ENCODE data around the gene SIN3A.

Gene SIN3A

DNA sequence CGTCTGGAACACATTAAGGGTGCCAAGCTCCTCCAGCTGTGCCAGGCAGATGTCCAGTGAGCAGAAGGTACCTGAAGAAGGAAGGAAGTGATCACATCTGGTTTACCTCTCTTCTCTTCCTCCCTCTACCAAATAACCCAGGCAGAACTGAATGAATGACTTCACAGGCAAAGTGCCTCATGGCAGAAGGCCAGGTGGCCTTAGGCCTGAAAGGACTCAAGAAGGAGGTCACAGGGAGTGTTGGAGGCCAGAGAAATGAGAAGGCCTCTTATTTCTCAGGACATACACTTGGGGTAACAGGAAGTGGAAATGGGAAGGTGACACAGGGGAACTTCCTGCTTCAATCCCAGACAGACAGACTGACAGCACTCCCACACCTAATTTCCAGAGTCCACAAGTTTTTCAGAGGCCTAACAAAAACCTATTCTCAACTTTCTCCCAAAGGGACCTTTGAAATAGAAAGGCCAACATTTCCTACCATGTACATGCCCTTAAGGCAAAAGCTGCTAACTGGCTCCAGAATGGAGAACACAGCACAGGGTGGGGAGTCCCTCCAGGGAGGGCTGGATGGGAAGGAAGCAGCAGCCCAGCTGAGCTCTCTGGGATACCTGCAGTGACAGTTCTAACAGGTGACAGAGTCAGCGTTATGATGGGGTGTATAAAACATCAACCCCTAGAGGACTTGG is 17.6 kb upstream of the SIN3A start:
- no peak overlapping the region for H3K4me3 ChIP-seq (ENCODE audit: low read length)
- TF ChIP-seq, protein P1, sequence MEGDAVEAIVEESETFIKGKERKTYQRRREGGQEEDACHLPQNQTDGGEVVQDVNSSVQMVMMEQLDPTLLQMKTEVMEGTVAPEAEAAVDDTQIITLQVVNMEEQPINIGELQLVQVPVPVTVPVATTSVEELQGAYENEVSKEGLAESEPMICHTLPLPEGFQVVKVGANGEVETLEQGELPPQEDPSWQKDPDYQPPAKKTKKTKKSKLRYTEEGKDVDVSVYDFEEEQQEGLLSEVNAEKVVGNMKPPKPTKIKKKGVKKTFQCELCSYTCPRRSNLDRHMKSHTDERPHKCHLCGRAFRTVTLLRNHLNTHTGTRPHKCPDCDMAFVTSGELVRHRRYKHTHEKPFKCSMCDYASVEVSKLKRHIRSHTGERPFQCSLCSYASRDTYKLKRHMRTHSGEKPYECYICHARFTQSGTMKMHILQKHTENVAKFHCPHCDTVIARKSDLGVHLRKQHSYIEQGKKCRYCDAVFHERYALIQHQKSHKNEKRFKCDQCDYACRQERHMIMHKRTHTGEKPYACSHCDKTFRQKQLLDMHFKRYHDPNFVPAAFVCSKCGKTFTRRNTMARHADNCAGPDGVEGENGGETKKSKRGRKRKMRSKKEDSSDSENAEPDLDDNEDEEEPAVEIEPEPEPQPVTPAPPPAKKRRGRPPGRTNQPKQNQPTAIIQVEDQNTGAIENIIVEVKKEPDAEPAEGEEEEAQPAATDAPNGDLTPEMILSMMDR (IDR thresholded peaks at IDR 0.05; ENCODE audit: insufficient read depth, low read depth, low read length, missing control alignments), result no peak
- DNase-seq (ENCODE audit: low read depth), result no peak

DNA sequence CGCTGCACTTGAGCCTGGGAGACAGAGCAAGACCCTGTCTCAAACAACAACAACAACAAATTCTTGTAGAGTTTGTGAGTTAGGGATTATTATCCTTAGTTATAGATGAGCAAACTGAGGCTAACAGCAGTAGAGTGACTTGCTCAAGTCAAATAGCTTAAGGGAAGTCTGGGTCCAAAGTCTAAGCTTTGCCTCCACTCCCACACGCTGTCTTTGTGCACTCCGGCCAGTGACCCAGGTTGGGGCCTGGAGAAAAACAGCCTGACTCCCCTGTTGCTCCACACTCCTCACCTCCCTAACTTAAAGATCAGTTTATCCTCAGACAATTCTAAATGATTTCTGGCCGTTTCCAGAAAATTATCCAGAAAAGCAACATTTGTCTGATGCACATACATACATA is 9.2 kb upstream of the SIN3A start:
- DNase-seq (ENCODE audit: low read depth), result no peak
- H3K4me3 ChIP-seq (ENCODE audit: low read length), result no peak overlapping the region
- TF ChIP-seq, protein P1 (IDR thresholded peaks at IDR 0.05; ENCODE audit: insufficient read depth, low read depth, low read length, missing control alignments), result no peak

DNA sequence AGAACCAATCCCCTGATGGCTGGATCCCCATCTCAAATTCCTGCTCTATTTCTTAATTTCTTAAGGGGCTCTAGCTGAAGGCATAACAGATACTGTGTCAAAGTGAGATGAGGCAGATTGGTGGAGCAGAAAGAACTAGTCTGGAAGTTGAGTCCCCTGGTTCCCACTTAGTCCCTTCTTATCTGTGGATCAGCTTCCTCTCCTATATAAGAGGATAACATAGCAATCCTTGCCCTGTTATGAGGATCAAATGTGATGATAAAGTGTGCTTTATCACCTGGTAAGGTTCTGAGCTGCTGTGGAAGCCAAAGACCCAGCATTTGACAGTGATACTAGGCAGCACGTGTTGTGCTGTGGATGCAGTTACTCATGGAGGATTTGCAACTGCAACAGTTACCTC is 8.1 kb upstream of the SIN3A start:
- H3K4me3 ChIP-seq (ENCODE audit: low read length), result no peak overlapping the region
- DNase-seq (ENCODE audit: low read depth), result no peak

DNA sequence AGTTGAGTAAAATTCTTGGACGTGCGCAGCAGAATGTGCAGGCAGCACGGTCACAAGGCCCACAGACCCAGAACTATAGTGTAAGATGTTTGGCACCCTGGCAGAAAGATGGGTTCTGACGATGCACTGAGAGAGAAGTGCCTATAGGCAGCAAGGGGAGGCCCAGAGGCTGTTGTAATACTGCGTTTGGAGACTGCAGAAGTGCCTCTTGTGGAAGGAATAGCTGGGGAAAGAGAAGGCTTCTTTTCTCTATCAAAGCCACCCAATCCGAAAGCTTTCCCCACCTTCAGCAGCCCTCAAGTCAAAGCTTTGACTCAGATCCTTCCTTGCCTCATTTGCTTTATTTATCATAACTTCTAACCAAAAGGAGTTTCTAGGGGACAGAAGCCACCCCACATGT is 5.2 kb upstream of the SIN3A start:
- TF ChIP-seq, protein P1 (IDR thresholded peaks at IDR 0.05; ENCODE audit: insufficient read depth, low read depth, low read length, missing control alignments), result no peak

More for the DNA sequence above, 8.1 kb upstream of the SIN3A start:
- TF ChIP-seq, protein P1 (IDR thresholded peaks at IDR 0.05; ENCODE audit: insufficient read depth, low read depth, low read length, missing control alignments), result no peak

DNA sequence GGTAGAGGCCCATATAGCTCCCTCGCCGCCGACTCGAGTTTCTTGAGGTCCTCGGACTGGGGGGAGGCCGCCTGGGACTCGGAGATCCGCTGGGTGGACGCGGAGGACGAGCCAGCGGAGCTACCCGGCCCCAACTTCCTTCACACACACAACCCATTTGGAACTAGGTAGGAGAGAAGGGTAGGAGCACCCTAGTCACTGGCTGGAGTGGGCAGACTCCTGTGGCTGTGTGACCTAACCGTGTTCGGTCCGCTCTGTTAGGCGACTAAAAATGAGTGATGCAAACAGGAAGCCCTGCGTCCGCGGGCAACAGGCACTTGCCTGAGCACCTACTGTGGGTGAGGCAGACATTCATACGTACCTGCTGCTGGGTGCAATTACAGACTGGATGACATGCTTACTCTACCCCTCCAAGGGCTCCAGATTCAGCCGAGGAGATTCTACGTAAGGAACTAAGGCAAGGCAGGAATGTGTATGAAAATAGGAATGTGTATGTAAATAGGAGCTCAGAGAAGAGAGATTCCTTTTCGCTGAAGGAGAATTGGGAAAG is 4.6 kb upstream of the SIN3A start:
- peak; percentile 84 for DNase-seq (ENCODE audit: low read depth)
- peak overlapping the region; percentile 86 for H3K4me3 ChIP-seq (ENCODE audit: low read length)
- TF ChIP-seq, protein P1 (IDR thresholded peaks at IDR 0.05; ENCODE audit: insufficient read depth, low read depth, low read length, missing control alignments), result no peak

More for the DNA sequence above, 5.2 kb upstream of the SIN3A start:
- DNase-seq (ENCODE audit: low read depth), result peak; percentile 11
- H3K4me3 ChIP-seq (ENCODE audit: low read length), result peak overlapping the region; percentile 86

DNA sequence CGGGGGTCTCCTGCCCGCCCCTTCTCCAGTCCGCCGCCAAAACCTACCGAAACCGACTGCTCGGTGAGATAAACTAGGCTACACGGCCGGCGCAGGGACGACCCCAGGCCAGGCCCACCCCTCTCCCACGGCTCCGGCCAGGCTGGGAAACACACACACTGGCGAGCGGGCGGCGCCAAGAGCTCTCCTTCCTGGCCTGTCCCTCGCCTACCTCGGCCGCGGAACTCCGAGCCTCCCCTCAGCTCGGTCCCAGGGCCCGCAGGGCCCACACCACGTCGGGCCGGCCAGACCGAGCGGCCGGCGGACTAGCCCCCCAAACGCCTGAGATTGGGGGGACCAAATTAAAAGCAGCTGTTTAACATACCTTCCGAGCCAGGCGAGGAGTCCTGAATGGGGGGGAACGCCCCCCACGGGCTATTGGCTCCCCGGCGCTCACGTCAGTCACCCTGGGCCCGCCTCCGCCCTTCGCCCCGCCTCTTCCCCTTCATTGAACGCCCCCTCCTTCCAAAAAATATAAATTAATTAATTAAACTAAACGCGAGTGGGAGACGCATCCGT is 4.0 kb upstream of the SIN3A start:
- peak overlapping the region; percentile 86 for H3K4me3 ChIP-seq (ENCODE audit: low read length)
- peak; percentile 88 for DNase-seq (ENCODE audit: low read depth)
- TF ChIP-seq, protein P1 (IDR thresholded peaks at IDR 0.05; ENCODE audit: insufficient read depth, low read depth, low read length, missing control alignments), result no peak
